ENCODE measurements around the gene SPINK2.

The SPINK2 gene

DNA sequence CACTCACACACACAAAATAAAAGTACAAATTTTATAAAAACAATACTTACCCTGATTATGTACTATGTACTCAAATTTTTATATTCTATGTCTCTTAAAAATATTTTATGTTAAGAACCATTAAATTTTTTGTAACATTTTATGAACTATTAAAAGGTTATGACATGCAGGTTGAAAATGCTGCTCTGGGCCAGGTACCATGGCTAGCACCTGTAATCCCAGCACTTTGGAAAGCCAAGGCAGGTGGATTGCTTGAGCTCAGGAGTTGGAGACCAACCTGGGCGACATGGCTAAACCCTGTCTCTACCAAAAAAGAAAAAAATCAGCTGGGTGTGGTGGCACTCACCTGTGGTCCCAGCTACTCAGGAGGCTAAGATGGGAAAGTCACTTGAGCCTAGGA, 29.4 kb upstream of the SPINK2 start:
- DNase-seq (ENCODE audit: low read depth, low spot score), result no peak
- H3K36me3 ChIP-seq (ENCODE audit: insufficient read depth, low read length), result no peaks in the 10 kb centered on the region

DNA sequence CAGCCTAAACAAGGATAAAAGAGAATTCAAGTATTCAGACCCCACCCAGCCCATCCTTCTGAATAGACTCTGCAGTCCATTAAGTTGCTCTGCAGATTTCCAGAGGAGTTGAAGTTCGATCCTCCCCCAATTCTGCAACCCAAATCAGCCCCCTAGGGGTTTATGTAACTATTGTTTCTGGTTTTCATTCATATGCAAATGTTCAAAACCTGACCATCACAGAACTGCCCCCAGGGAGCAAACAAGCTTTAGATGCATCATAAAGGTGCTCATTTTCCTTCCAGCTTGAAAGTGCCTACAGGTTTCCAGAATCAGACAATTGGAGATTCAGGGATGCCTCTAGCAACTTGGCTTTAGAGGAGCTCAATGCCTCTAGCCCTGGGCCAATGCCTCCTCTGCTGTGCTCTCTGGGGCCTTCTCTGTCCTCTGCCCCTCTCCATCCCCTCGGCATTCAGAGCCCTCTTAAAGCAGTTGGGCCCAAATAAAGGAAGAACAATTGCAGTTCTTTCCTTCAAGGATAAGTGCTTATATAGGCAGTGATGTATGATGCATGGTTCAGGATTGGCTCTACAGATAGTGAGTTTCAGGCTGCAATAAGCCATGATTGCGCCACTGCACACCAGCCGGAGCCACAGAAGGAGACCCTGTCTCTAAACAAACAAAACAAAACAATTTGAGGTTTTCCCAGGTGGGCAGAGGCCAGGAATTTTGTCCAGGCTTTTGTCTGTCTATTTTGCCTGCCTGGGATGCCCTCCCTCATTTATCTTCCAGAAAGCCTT, 23.5 kb upstream of the SPINK2 start:
- no peak for DNase-seq (ENCODE audit: low read depth, low spot score)
- H3K4me3 ChIP-seq, result no peak overlapping the region

More for the DNA sequence above, 29.4 kb upstream of the SPINK2 start:
- Histone ChIP-seq H3K9me3 (ENCODE audit: low read depth, low read length) (no peaks in the 10 kb centered on the region), H3K4me3 (no peak overlapping the region), H3K27ac (no peak overlapping the region), H3K9ac (ENCODE audit: insufficient read length) (no peak overlapping the region)
- TF ChIP-seq EZH2 (IDR thresholded peaks at IDR 0.05) (no peak), POLR2AphosphoS5 (IDR thresholded peaks at IDR 0.05; ENCODE audit: borderline replicate concordance, low read depth, low read length) (no peak), FOXP2 (optimal IDR thresholded peaks at IDR 0.05; ENCODE audit: control extremely low read depth, extremely low read length, insufficient read depth) (no peak)

DNA sequence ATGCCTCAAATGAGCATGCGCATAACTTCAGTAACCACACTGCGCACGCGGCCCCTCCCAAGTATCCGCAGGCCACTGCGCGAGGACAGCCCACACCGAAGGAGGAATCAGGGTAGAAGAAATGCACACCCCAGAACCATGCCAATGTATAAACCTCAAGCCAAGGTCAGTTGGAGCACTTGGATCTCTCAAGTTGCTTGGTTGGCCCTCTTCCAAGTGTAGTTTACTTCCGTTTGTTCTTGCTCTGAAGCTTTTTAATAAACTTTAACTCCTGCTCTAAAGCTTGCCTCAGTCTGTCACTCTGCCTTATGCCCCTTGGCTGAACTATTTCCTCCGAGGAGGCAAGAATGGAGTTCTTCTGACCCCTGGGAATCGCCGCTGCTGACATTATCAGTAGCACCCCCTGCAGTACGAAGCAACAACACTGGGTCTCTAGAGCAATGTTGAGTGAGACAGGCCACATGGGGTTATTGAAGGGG, 22.0 kb upstream of the SPINK2 start:
- Histone ChIP-seq H3K9me3 (ENCODE audit: low read depth, low read length) (no peaks in the 10 kb centered on the region), H3K9ac (ENCODE audit: insufficient read length) (no peak overlapping the region), H3K4me3 (no peak overlapping the region), H3K27ac (no peak overlapping the region), H3K36me3 (ENCODE audit: insufficient read depth, low read length) (no peaks in the 10 kb centered on the region)
- no peak for DNase-seq (ENCODE audit: low read depth, low spot score)
- TF ChIP-seq FOXP2 (optimal IDR thresholded peaks at IDR 0.05; ENCODE audit: control extremely low read depth, extremely low read length, insufficient read depth) (no peak), POLR2AphosphoS5 (IDR thresholded peaks at IDR 0.05; ENCODE audit: borderline replicate concordance, low read depth, low read length) (no peak), EZH2 (IDR thresholded peaks at IDR 0.05) (no peak)

More for the DNA sequence above, 23.5 kb upstream of the SPINK2 start:
- TF ChIP-seq EZH2 (IDR thresholded peaks at IDR 0.05), result no peak
- no peak for TF ChIP-seq FOXP2 (optimal IDR thresholded peaks at IDR 0.05; ENCODE audit: control extremely low read depth, extremely low read length, insufficient read depth)
- no peak for TF ChIP-seq POLR2AphosphoS5 (IDR thresholded peaks at IDR 0.05; ENCODE audit: borderline replicate concordance, low read depth, low read length)
- no peaks in the 10 kb centered on the region for H3K9me3 ChIP-seq (ENCODE audit: low read depth, low read length)
- H3K9ac ChIP-seq (ENCODE audit: insufficient read length), result no peak overlapping the region
- no peaks in the 10 kb centered on the region for H3K36me3 ChIP-seq (ENCODE audit: insufficient read depth, low read length)
- no peak overlapping the region for H3K27ac ChIP-seq

DNA sequence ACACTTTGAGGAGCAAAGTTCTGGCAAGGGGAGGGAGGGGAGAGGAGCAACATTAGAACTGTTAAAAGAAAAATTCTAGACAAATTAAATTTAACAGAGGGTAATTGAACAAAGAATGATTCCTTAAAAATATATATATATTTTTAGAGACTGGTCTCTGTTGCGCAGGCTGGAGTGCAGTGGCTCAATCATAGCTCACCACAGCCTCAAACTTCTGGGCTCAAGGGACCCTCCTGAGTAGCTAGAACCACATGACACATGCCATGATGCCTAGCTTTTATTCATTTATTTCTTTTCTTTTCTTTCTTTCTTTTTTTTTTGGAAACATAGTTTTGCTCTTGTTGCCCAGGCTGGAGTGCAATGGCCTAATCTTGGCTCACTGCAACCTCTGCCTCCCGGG, 19.1 kb upstream of the SPINK2 start:
- no peaks in the 10 kb centered on the region for H3K36me3 ChIP-seq (ENCODE audit: insufficient read depth, low read length)
- no peak overlapping the region for H3K27ac ChIP-seq
- H3K9me3 ChIP-seq (ENCODE audit: low read depth, low read length), result no peaks in the 10 kb centered on the region
- no peak for DNase-seq (ENCODE audit: low read depth, low spot score)
- H3K9ac ChIP-seq (ENCODE audit: insufficient read length), result no peak overlapping the region
- no peak overlapping the region for H3K4me3 ChIP-seq
- TF ChIP-seq POLR2AphosphoS5 (IDR thresholded peaks at IDR 0.05; ENCODE audit: borderline replicate concordance, low read depth, low read length) (no peak), FOXP2 (optimal IDR thresholded peaks at IDR 0.05; ENCODE audit: control extremely low read depth, extremely low read length, insufficient read depth) (no peak), EZH2 (IDR thresholded peaks at IDR 0.05) (no peak)

DNA sequence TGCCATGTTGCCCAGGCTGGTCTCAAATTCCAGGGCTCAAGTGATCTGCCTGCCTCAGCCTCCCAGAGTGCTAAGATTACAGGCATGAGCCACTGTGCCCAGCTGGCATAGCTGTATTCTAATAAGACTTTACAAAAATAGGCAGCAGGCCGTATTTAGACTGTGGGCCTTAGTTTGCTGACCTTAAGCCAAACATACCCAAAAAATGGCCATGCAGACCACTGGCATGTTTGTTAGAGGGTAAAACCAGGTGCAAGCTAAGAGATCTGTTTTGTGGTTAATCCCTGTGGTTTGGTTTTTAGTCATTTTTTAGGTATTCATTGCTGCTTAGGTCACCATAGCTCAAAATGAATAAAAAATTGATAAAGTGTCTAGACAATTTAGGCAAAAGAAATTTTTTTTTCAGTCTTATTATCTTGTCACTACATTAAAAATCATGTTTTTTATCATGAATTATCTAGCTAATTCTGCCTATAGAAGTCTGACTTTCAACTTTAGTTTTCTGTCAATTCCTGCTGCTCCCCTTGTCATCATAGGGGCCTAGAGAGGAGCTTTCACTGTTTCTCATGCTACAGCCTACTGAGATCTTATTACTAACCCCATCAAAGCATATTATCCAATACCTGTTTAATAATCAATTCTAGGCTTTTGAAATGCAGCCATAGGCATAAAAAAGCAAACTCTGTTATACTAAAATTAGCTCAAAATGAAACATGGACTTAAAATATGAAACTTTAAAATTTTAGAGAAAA, 7.5 kb upstream of the SPINK2 start:
- Histone ChIP-seq H3K36me3 (ENCODE audit: insufficient read depth, low read length) (no peaks in the 10 kb centered on the region), H3K9ac (ENCODE audit: insufficient read length) (no peak overlapping the region)
- no peak for DNase-seq (ENCODE audit: low read depth, low spot score)

DNA sequence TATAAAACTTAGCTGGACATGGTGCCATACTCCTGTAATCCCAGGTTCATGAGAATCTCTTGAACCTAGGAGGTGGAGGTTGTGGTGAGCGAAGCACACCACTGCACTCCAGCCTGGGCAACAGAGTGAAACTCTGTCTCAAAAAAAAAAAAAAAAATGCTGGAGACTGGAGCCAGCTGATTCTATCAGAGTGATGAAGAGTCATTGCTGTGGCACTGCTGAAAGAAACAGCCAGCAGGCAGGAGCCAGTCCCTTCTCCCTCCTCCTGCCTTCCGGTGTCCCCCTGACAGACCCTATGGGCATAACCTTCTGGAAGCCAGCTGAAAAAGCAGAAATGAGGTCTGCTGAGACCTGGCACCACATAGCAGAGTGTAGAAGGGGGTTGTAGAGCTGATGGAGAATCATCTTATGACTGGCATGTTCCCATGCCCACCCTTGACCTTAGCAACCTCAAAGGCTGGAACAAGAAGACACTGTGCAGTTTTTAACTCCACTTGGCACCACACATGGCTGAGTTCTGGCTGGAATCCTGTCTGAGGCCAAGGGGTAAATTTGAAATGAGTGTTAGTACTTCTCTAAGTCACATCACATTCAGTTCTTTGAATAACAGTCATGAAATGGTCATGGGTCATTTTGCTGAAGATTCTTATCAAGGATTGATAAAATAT, 2.6 kb upstream of the SPINK2 start:
- TF ChIP-seq FOXP2 (optimal IDR thresholded peaks at IDR 0.05; ENCODE audit: control extremely low read depth, extremely low read length, insufficient read depth) (no peak), POLR2AphosphoS5 (IDR thresholded peaks at IDR 0.05; ENCODE audit: borderline replicate concordance, low read depth, low read length) (no peak), EZH2 (IDR thresholded peaks at IDR 0.05) (no peak)
- Histone ChIP-seq H3K4me3 (no peak overlapping the region), H3K9ac (ENCODE audit: insufficient read length) (no peak overlapping the region), H3K27ac (no peak overlapping the region), H3K9me3 (ENCODE audit: low read depth, low read length) (no peaks in the 10 kb centered on the region), H3K36me3 (ENCODE audit: insufficient read depth, low read length) (no peaks in the 10 kb centered on the region)
- no peak for DNase-seq (ENCODE audit: low read depth, low spot score)

More for the DNA sequence above, 7.5 kb upstream of the SPINK2 start:
- no peaks in the 10 kb centered on the region for H3K9me3 ChIP-seq (ENCODE audit: low read depth, low read length)
- H3K4me3 ChIP-seq, result no peak overlapping the region
- TF ChIP-seq EZH2 (IDR thresholded peaks at IDR 0.05) (no peak), POLR2AphosphoS5 (IDR thresholded peaks at IDR 0.05; ENCODE audit: borderline replicate concordance, low read depth, low read length) (no peak), FOXP2 (optimal IDR thresholded peaks at IDR 0.05; ENCODE audit: control extremely low read depth, extremely low read length, insufficient read depth) (no peak)
- H3K27ac ChIP-seq, result no peak overlapping the region

DNA sequence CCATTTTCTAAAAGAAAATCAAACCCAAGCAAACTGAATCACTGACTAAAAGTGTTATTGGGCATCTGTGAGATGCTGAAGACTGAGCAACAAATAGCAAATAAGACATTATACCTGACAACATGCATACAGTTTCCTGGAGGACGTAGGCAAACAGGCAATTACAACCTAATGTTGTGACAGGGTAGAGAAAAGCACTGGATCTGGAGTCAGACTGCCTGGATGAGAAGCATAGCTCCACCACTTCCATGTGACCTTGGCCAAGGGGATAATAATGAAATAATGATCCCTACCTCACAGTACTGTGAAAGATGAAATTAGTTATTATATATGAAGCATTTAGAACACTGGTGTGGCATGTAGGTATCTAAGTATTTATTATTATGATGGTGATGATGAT, 2.7 kb downstream of the SPINK2 start:
- TF ChIP-seq EZH2 (IDR thresholded peaks at IDR 0.05) (no peak), POLR2AphosphoS5 (IDR thresholded peaks at IDR 0.05; ENCODE audit: borderline replicate concordance, low read depth, low read length) (no peak), FOXP2 (optimal IDR thresholded peaks at IDR 0.05; ENCODE audit: control extremely low read depth, extremely low read length, insufficient read depth) (no peak)
- Histone ChIP-seq H3K27ac (no peak overlapping the region), H3K9me3 (ENCODE audit: low read depth, low read length) (no peaks in the 10 kb centered on the region), H3K4me3 (no peak overlapping the region), H3K36me3 (ENCODE audit: insufficient read depth, low read length) (no peaks in the 10 kb centered on the region), H3K9ac (ENCODE audit: insufficient read length) (no peak overlapping the region)
- DNase-seq (ENCODE audit: low read depth, low spot score), result no peak

Data from SK-N-MC (cell line).